ENCODE data around the gene TBX21. TPM values are rescaled to one million over a fixed set of nuclear protein-coding genes. Genes with fewer than 3 reads are reported as not detected.

TBX21 gene
- total RNA-seq, 1 donor from 2014 or later = not detected

GRCh38 chr17:47692895-47693730, 39.9 kb upstream of the TBX21 start:
- Mint-ChIP-seq H3K9me3 (no peaks in the 10 kb centered on the region), H3K4me3 (peak overlapping the region; percentile 91), H3K27me3 (ENCODE audit: low read depth) (no peaks in the 10 kb centered on the region), H3K36me3 (ENCODE audit: low read depth) (no peaks in the 10 kb centered on the region), H3K4me1 (peaks cover 33% of the 10 kb centered on the region), H3K27ac (ENCODE audit: unreplicated experiment) (peak overlapping the region; percentile 10)
- TF ChIP-seq, protein P1, sequence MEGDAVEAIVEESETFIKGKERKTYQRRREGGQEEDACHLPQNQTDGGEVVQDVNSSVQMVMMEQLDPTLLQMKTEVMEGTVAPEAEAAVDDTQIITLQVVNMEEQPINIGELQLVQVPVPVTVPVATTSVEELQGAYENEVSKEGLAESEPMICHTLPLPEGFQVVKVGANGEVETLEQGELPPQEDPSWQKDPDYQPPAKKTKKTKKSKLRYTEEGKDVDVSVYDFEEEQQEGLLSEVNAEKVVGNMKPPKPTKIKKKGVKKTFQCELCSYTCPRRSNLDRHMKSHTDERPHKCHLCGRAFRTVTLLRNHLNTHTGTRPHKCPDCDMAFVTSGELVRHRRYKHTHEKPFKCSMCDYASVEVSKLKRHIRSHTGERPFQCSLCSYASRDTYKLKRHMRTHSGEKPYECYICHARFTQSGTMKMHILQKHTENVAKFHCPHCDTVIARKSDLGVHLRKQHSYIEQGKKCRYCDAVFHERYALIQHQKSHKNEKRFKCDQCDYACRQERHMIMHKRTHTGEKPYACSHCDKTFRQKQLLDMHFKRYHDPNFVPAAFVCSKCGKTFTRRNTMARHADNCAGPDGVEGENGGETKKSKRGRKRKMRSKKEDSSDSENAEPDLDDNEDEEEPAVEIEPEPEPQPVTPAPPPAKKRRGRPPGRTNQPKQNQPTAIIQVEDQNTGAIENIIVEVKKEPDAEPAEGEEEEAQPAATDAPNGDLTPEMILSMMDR (conservative IDR thresholded peaks at IDR 0.05) = no peak
- DNase-seq (ENCODE audit: low read depth, low spot score) = no peak

- DNase-seq (ENCODE audit: low read depth, low spot score) = peak; percentile 87
- TF ChIP-seq, protein P1 (conservative IDR thresholded peaks at IDR 0.05) = no peak
- Mint-ChIP-seq H3K27me3 (ENCODE audit: low read depth) (no peaks in the 10 kb centered on the region), H3K4me3 (peak within 1 kb of the TSS; percentile 91), H3K36me3 (ENCODE audit: low read depth) (no peaks in the 10 kb centered on the region), H3K27ac (ENCODE audit: unreplicated experiment) (peak within 1 kb of the TSS; percentile 10), H3K4me1 (peaks cover 37% of the 10 kb centered on the region), H3K9me3 (no peaks in the 10 kb centered on the region)
Measured at GRCh38 chr17:47693731-47694580, 39.1 kb upstream of the TBX21 start, which contains the start of gene TBKBP1. TSS of gene TBKBP1 (plus strand) at chr17:47694161. CDS start at chr17:47696113, 1,952 bp downstream.

DNA sequence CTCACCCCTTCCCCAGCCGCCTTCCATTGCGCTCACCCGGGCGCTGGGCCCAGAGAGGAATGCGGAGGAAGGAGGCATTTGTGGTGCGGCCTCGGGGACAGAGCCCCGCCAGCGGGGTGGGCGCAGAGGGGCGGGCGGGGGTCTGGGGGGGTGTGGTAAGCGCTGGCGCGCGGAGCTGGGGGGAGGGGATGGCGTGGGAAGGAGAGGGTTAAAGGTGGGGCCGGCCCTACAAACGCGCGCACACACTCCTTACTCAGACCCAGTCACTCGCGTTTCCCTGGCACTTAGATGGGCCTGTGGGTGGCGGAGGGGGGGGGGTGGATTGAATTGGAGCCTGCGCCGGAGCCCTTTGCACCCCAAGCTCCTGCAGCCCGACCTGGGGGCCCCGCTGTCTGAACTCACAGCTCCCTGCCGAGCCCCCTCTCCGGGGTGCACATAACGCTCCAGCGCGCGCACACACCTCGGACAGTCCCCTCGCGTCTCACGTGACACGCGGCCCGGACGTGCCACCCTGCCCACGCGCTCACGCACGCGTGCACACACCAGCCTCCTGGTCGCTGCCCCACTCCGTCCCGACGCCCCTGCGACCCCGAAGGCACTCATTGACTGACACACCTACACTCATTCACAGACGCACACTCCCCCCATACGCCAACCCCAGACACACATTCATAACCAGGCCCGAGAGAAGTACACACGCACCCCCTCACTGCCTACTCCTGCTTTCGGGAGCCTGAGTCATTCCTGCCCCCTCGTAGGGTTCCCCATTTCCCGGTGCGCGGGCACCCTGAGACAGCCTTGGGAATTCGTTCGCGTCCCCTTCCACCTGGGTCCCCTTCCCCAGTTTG, 38.2 kb upstream of the TBX21 start:
- Mint-ChIP-seq H3K27me3 (ENCODE audit: low read depth) (no peaks in the 10 kb centered on the region), H3K36me3 (ENCODE audit: low read depth) (no peaks in the 10 kb centered on the region), H3K27ac (ENCODE audit: unreplicated experiment) (no peak overlapping the region), H3K4me3 (peak overlapping the region; percentile 91), H3K4me1 (peaks cover 38% of the 10 kb centered on the region), H3K9me3 (no peaks in the 10 kb centered on the region)
- TF ChIP-seq, protein P1 (conservative IDR thresholded peaks at IDR 0.05) = no peak
- no peak for DNase-seq (ENCODE audit: low read depth, low spot score)

GRCh38 chr17:47695429-47696376, 37.3 kb upstream of the TBX21 start:
- no peak for DNase-seq (ENCODE audit: low read depth, low spot score)
- Mint-ChIP-seq H3K36me3 (ENCODE audit: low read depth) (no peaks in the 10 kb centered on the region), H3K4me3 (peak overlapping the region; percentile 91), H3K27ac (ENCODE audit: unreplicated experiment) (no peak overlapping the region), H3K9me3 (no peaks in the 10 kb centered on the region), H3K4me1 (peaks cover 38% of the 10 kb centered on the region), H3K27me3 (ENCODE audit: low read depth) (no peaks in the 10 kb centered on the region)
- TF ChIP-seq, protein P1 (conservative IDR thresholded peaks at IDR 0.05) = no peak

Measured in neural crest cell (in vitro differentiated cells).